Astrocyte (in vitro differentiated cells and primary cell): ENCODE measurements around the gene EPHB1.

Source experiments
- CTCF ChIP-seq: IDR thresholded peaks from 2 replicates; pipeline ENCODE4 v1.5.1; 2011; ENCODE audit warnings: low read depth, mild to moderate bottlenecking, inconsistent platforms, low read length, moderate library complexity; ENCODE audit not compliant: insufficient read depth
- EZH2 ChIP-seq: IDR thresholded peaks from 2 replicates; pipeline ENCODE4 v1.6.1; 2012; ENCODE audit warnings: mild to moderate bottlenecking, low read length, inconsistent platforms; ENCODE audit not compliant: insufficient read depth

GRCh38 chr3:135213213-135213612 lies 418.2 kb downstream of the EPHB1 start:
- TF ChIP-seq CTCF: no peak
- TF ChIP-seq EZH2: no peak
